WI38 (cell line): ENCODE results near the gene FAM83F.

Source experiments
- H3K4me3 ChIP-seq: 2 replicates; pipeline ENCODE4 v1.5.1; 2011; ENCODE audit warnings: low read depth, mild to moderate bottlenecking, control low read depth, low read length
- CTCF ChIP-seq: IDR thresholded peaks from 2 replicates; pipeline ENCODE4 v1.5.1; 2012; ENCODE audit warnings: low read depth, mild to moderate bottlenecking, control low read depth, low read length

Gene FAM83F

DNA sequence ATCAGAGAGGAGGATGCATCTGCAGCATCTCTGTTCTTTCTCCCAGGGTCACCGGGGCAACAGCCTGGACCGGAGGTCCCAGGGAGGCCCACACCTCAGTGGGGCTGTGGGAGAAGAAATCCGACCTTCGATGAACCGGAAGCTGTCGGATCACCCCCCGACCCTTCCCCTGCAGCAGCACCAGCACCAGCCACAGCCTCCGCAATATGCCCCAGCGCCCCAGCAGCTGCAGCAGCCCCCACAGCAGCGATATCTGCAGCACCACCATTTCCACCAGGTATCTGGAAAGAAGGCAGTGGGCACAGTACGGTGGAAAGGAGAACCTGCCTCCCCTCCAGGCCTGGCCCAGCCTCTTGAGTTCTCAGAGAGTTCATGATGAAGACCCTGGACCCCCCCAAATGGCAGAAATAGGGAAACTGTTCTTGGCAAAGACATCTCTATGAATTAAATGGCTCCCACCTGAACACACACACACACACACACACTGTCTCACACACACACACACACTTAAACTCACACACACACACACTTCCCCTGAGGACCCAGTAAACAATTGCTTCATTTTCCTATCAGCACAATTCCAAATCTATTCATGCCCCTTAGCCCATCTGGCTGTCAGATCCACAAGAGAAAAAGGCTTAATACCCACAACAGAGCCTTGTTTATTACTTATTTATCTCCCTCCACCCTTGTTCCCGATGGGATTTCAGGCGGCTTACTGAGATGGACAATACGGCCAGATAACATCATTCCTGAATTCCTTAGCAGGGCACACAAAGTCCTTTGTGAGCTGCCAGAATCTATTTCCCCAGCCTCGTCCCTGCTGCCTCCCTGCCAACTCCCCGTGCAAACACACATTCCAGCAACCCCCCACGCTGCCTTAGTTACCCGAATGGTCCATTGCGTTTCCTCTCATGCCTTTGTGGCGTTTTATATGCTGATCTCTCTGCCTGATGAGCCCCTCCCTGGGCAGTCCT, 26.5 kb upstream of the FAM83F start:
- H3K4me3 ChIP-seq: no peak overlapping the region
- no peak for TF ChIP-seq CTCF

DNA sequence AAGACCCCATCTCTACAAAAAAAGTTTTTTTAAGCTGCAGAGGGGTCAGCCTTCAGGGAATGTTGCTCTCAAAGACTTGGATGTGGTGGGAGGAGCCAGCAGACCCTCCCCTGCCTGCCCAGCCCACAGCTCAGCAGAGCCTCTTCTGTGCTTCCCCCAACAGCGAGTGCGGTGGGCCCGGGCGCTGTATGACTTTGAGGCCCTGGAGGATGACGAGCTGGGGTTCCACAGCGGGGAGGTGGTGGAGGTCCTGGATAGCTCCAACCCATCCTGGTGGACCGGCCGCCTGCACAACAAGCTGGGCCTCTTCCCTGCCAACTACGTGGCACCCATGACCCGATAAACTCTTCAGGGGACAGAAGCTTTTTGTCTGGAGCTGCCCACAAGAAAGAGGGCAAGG, 24.0 kb upstream of the FAM83F start:
- no peak overlapping the region for H3K4me3 ChIP-seq
- no peak for TF ChIP-seq CTCF

GRCh38 chr22:39972641-39973040, 22.1 kb upstream of the FAM83F start:
- TF ChIP-seq CTCF: no peak
- no peak overlapping the region for H3K4me3 ChIP-seq

DNA sequence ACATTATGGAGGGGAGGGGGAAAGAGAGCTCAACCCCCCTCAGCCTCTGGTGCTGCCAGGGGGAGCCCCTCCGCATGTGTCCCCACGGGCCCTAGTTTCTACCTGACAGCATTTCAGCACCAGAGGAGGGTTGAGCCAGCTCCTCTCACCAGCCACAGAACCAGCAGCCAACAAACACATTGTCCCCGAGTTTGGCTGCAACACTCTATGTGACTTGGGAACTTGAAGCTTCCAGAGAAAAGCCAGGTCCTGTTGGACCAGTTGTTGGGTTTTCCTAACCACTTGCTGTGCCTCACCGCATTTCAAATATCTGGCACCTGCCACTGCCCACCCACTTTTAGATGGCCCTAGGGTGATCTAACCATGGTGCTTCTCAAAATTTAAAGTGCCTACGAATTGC, 21.1 kb upstream of the FAM83F start:
- no peak for TF ChIP-seq CTCF
- H3K4me3 ChIP-seq: no peak overlapping the region

- no peak overlapping the region for H3K4me3 ChIP-seq
- TF ChIP-seq CTCF: no peak
These were observed 20.7 kb upstream of the FAM83F start for GRCh38 chr22:39974065-39974464.

GRCh38 chr22:39979048-39979447, 15.7 kb upstream of the FAM83F start:
- TF ChIP-seq CTCF: no peak
- no peak overlapping the region for H3K4me3 ChIP-seq

DNA sequence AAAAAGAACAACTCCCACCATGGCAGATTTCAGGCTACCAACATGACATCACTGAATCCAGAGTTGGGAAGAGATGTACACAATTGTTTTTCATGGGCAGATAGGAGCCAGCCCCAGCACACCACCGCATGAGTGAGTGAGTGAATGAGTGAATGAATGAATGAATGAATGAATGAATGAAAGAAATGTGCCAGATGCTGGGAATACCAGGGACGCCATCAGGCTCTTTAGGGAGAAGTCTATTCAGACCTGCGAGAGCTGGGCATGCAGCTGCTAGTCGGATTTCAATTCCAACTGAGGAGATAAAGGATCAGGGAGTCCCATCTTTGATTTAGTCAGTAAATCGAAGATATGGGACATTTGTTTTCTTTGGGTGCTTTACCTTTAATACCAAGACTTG, 15.3 kb upstream of the FAM83F start:
- TF ChIP-seq CTCF: no peak

More for the DNA sequence above, 15.3 kb upstream of the FAM83F start:
- no peak overlapping the region for H3K4me3 ChIP-seq
